Measurements from ENCODE around the gene MRAP2. TPM values are rescaled to one million over a fixed set of nuclear protein-coding genes. Genes with fewer than 3 reads are reported as not detected.
"Not testable (repeated sequence)": the region's sequence is repeated elsewhere in the genome, so short reads cannot be mapped to it uniquely, and the experiment has no call there.

MRAP2 gene
- total RNA-seq, 1 experiment from 2014 or later: 2.5 TPM

DNA sequence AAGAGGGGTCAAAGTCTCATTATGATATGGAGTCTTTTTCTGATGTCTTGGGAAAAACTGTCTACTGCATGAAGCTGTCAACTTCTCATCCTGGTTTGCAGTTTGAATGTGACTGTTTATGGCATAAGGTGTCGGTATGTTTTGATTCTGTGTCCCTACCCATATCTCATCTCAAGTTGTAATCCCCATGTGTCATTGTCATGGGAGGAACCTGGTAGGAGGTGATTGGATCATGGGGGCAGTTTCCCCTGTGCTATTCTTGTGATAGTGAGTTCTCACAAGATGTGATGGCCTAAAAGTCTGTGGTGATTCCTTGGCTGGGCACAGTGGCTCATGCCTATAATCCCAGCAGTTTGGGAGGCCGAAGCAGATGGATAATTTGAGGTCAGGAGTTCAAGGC, 47.6 kb downstream of the MRAP2 start:
- H3K36me3 ChIP-seq (ENCODE audit: control insufficient read depth, insufficient read depth, low read length): no peaks in the 10 kb centered on the region
- ATAC-seq (no peak), DNase-seq (ENCODE audit: low read depth, low spot score) (no peak)
- intact Hi-C loops (cut with micrococcal nuclease; ENCODE audit: unreplicated experiment): no loop called here
- TF ChIP-seq TCF7L2 (IDR thresholded peaks at IDR 0.05; ENCODE audit: low read depth, low read length) (no peak), POLR2AphosphoS5 (IDR thresholded peaks at IDR 0.05; ENCODE audit: low read depth, low read length) (no peak), SIN3A (IDR thresholded peaks at IDR 0.05; ENCODE audit: borderline replicate concordance, insufficient read depth, low read depth, low read length) (no peak)
- TF ChIP-seq, protein P1, sequence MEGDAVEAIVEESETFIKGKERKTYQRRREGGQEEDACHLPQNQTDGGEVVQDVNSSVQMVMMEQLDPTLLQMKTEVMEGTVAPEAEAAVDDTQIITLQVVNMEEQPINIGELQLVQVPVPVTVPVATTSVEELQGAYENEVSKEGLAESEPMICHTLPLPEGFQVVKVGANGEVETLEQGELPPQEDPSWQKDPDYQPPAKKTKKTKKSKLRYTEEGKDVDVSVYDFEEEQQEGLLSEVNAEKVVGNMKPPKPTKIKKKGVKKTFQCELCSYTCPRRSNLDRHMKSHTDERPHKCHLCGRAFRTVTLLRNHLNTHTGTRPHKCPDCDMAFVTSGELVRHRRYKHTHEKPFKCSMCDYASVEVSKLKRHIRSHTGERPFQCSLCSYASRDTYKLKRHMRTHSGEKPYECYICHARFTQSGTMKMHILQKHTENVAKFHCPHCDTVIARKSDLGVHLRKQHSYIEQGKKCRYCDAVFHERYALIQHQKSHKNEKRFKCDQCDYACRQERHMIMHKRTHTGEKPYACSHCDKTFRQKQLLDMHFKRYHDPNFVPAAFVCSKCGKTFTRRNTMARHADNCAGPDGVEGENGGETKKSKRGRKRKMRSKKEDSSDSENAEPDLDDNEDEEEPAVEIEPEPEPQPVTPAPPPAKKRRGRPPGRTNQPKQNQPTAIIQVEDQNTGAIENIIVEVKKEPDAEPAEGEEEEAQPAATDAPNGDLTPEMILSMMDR (IDR thresholded peaks at IDR 0.05): no peak
- TF ChIP-seq, protein P2, sequence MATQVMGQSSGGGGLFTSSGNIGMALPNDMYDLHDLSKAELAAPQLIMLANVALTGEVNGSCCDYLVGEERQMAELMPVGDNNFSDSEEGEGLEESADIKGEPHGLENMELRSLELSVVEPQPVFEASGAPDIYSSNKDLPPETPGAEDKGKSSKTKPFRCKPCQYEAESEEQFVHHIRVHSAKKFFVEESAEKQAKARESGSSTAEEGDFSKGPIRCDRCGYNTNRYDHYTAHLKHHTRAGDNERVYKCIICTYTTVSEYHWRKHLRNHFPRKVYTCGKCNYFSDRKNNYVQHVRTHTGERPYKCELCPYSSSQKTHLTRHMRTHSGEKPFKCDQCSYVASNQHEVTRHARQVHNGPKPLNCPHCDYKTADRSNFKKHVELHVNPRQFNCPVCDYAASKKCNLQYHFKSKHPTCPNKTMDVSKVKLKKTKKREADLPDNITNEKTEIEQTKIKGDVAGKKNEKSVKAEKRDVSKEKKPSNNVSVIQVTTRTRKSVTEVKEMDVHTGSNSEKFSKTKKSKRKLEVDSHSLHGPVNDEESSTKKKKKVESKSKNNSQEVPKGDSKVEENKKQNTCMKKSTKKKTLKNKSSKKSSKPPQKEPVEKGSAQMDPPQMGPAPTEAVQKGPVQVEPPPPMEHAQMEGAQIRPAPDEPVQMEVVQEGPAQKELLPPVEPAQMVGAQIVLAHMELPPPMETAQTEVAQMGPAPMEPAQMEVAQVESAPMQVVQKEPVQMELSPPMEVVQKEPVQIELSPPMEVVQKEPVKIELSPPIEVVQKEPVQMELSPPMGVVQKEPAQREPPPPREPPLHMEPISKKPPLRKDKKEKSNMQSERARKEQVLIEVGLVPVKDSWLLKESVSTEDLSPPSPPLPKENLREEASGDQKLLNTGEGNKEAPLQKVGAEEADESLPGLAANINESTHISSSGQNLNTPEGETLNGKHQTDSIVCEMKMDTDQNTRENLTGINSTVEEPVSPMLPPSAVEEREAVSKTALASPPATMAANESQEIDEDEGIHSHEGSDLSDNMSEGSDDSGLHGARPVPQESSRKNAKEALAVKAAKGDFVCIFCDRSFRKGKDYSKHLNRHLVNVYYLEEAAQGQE (IDR thresholded peaks at IDR 0.05; ENCODE audit: insufficient read depth in 1 of 2, low read depth in 2 of 2, low read length in 1 of 2): no peak
- ChIA-PET POLR2A (no interaction called here), CTCF (no interaction called here)
- no peaks in the 10 kb centered on the region for H3K4me1 ChIP-seq (ENCODE audit: control insufficient read depth, insufficient read depth, low read length)
- in situ Hi-C loops (cut with HindIII; ENCODE audit: low pct_unique_long_range_greater_than_20kb, low sequenced_read_pairs): no loop called here
- H3K27ac ChIP-seq (ENCODE audit: low read length): no peak overlapping the region
- BruUV-seq (replicated peaks): no TSS peak
- peaks cover 2% of the 10 kb centered on the region; the same call in 1 of the 2 replicates for H3K27me3 ChIP-seq (ENCODE audit: control insufficient read depth, insufficient read depth, low read length)
- no peaks in the 10 kb centered on the region for H3K9me3 ChIP-seq (ENCODE audit: control insufficient read depth, insufficient read depth, low read depth, low read length)
- no peak overlapping the region for H3K4me3 ChIP-seq (ENCODE audit: low read depth in 2 of 2, low read length in 2 of 2)

DNA sequence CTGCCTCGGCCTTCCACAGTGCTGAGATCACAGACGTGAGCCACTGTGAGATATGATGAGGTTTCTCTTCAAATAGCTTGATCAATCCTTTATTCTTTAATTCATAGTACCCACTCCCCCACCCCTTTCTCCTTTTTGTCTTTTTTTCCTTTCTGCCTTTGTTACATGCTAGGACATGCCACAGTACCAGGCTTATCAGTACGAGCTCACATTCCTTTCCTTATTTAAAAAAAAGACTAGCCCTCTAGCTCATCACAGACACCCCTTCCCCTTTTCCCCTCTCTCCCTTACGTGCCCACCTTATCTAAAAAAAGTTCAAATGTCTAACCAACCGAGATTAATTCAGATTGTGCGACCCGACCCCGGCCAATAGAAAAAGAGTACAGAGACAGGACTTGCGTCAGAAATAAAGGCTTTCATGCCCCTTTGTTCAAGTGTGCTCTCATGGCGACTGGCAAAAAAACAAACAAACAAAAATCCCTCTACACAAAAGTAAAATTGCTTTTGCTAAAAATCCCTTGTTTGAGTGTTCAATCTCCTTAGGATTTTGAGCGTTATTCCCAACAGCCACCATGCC, 49.2 kb downstream of the MRAP2 start:
- ATAC-seq: no peak
- peaks cover 2% of the 10 kb centered on the region; the same call in 1 of the 2 replicates for H3K27me3 ChIP-seq (ENCODE audit: control insufficient read depth, insufficient read depth, low read length)
- intact Hi-C loops (cut with micrococcal nuclease; ENCODE audit: unreplicated experiment) (no loop called here), in situ Hi-C loops (cut with HindIII; ENCODE audit: low pct_unique_long_range_greater_than_20kb, low sequenced_read_pairs) (no loop called here)
- no peak overlapping the region for H3K27ac ChIP-seq (ENCODE audit: low read length)
- no peaks in the 10 kb centered on the region for H3K36me3 ChIP-seq (ENCODE audit: control insufficient read depth, insufficient read depth, low read length)
- CTCF ChIA-PET: no interaction called here
- no peaks in the 10 kb centered on the region for H3K9me3 ChIP-seq (ENCODE audit: control insufficient read depth, insufficient read depth, low read depth, low read length)
- DNase-seq (ENCODE audit: low read depth, low spot score): no peak
- no peak overlapping the region for H3K4me3 ChIP-seq (ENCODE audit: low read depth in 2 of 2, low read length in 2 of 2)
- TF ChIP-seq TCF7L2 (IDR thresholded peaks at IDR 0.05; ENCODE audit: low read depth, low read length): no peak
- TF ChIP-seq, protein P1 (IDR thresholded peaks at IDR 0.05): no peak
- TF ChIP-seq SIN3A (IDR thresholded peaks at IDR 0.05; ENCODE audit: borderline replicate concordance, insufficient read depth, low read depth, low read length): no peak
- no peak for TF ChIP-seq POLR2AphosphoS5 (IDR thresholded peaks at IDR 0.05; ENCODE audit: low read depth, low read length)
- no peaks in the 10 kb centered on the region for H3K4me1 ChIP-seq (ENCODE audit: control insufficient read depth, insufficient read depth, low read length)
- POLR2A ChIA-PET: interaction anchor here (0.6 kb wide), 1 partner anchor 470 kb away, joined by 4 read pairs; no protein-coding TSS in a partner anchor
- no TSS peak for BruUV-seq (replicated peaks)

DNA sequence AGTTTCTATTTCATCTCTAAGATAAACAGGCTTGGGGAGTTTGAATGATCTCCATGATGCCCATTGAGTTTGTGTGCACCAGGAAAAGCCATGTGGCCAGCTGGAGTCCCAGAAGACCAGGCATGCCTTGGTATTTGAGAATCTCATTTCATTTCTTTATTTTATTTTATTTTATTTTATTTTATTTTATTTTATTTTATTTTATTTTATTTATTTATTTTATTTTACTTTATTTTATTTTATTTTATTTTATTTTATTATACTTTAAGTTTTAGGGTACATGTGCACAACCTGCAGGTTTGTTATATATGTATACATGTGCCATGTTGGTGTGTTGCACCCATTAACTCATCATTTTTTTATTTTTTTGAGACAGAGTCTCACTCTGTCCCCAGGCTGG, 51.1 kb downstream of the MRAP2 start:
- CTCF ChIA-PET; H3K9me3 ChIP-seq (ENCODE audit: control insufficient read depth, insufficient read depth, low read depth, low read length); H3K4me3 ChIP-seq (ENCODE audit: low read depth in 2 of 2, low read length in 2 of 2); in situ Hi-C loops (cut with HindIII; ENCODE audit: low pct_unique_long_range_greater_than_20kb, low sequenced_read_pairs); BruUV-seq (replicated peaks); H3K27me3 ChIP-seq (ENCODE audit: control insufficient read depth, insufficient read depth, low read length); H3K4me1 ChIP-seq (ENCODE audit: control insufficient read depth, insufficient read depth, low read length); intact Hi-C loops (cut with micrococcal nuclease; ENCODE audit: unreplicated experiment); H3K36me3 ChIP-seq (ENCODE audit: control insufficient read depth, insufficient read depth, low read length); ATAC-seq; H3K27ac ChIP-seq (ENCODE audit: low read length); DNase-seq (ENCODE audit: low read depth, low spot score); POLR2A ChIA-PET: not testable (repeated sequence)
